Measurements from ENCODE around the gene MAGI1.

The MAGI1 gene

GRCh38 chr3:65914740-65915367 lies 123.9 kb downstream of the MAGI1 start:
- no peak overlapping the region for H3K9ac ChIP-seq (ENCODE audit: low read depth, low read length, poor library complexity, severe bottlenecking)
- peak; percentile 63 for TF ChIP-seq CTCF (conservative IDR thresholded peaks at IDR 0.05; ENCODE audit: low read length)
- no peak for TF ChIP-seq EZH2phosphoT487 (IDR thresholded peaks at IDR 0.05; ENCODE audit: borderline replicate concordance)
- H3K4me3 ChIP-seq (ENCODE audit: low read length, poor library complexity, severe bottlenecking): no peak overlapping the region
- no peaks in the 10 kb centered on the region for H3F3A ChIP-seq (ENCODE audit: low read depth)
- peaks cover 9% of the 10 kb centered on the region for H3K4me1 ChIP-seq (ENCODE audit: insufficient read depth, low read length, poor library complexity, severe bottlenecking)
- H4K20me1 ChIP-seq (ENCODE audit: insufficient read depth, low read length, poor library complexity, severe bottlenecking): no peaks in the 10 kb centered on the region
- no peaks in the 10 kb centered on the region for H3K36me3 ChIP-seq (ENCODE audit: insufficient read depth, low read length)
- H2AFZ ChIP-seq (ENCODE audit: low read length): no peak overlapping the region
- no peaks in the 10 kb centered on the region for H3K79me2 ChIP-seq (ENCODE audit: insufficient read depth, low read length)
- no peaks in the 10 kb centered on the region for H3K9me3 ChIP-seq (ENCODE audit: insufficient read depth, low read depth, low read length)
- H3K4me2 ChIP-seq (ENCODE audit: low read depth, low read length, poor library complexity, severe bottlenecking): no peak overlapping the region
- no peaks in the 10 kb centered on the region for H3K9me2 ChIP-seq (replicated peaks; ENCODE audit: low read depth, low read length)
- H3K27me3 ChIP-seq (ENCODE audit: insufficient read depth, low read length, poor library complexity, severe bottlenecking): no peaks in the 10 kb centered on the region

GRCh38 chr3:65914032-65914739 lies 124.5 kb downstream of the MAGI1 start:
- Histone ChIP-seq H3F3A (ENCODE audit: low read depth) (no peaks in the 10 kb centered on the region), H3K36me3 (ENCODE audit: insufficient read depth, low read length) (no peaks in the 10 kb centered on the region), H3K9ac (ENCODE audit: low read depth, low read length, poor library complexity, severe bottlenecking) (no peak overlapping the region), H2AFZ (ENCODE audit: low read length) (no peak overlapping the region), H3K79me2 (ENCODE audit: insufficient read depth, low read length) (no peaks in the 10 kb centered on the region), H3K9me2 (replicated peaks; ENCODE audit: low read depth, low read length) (no peaks in the 10 kb centered on the region), H3K4me2 (ENCODE audit: low read depth, low read length, poor library complexity, severe bottlenecking) (no peak overlapping the region), H4K20me1 (ENCODE audit: insufficient read depth, low read length, poor library complexity, severe bottlenecking) (no peaks in the 10 kb centered on the region), H3K27me3 (ENCODE audit: insufficient read depth, low read length, poor library complexity, severe bottlenecking) (no peaks in the 10 kb centered on the region), H3K9me3 (ENCODE audit: insufficient read depth, low read depth, low read length) (no peaks in the 10 kb centered on the region), H3K4me1 (ENCODE audit: insufficient read depth, low read length, poor library complexity, severe bottlenecking) (peaks cover 9% of the 10 kb centered on the region), H3K4me3 (ENCODE audit: low read length, poor library complexity, severe bottlenecking) (no peak overlapping the region)
- TF ChIP-seq CTCF (conservative IDR thresholded peaks at IDR 0.05; ENCODE audit: low read length): peak; percentile 37
- no peak for TF ChIP-seq EZH2phosphoT487 (IDR thresholded peaks at IDR 0.05; ENCODE audit: borderline replicate concordance)

- no peaks in the 10 kb centered on the region for H3K79me2 ChIP-seq (ENCODE audit: insufficient read depth, low read length)
- H3K36me3 ChIP-seq (ENCODE audit: insufficient read depth, low read length): no peaks in the 10 kb centered on the region
- H3K9me3 ChIP-seq (ENCODE audit: insufficient read depth, low read depth, low read length): no peaks in the 10 kb centered on the region
- peaks cover 9% of the 10 kb centered on the region for H3K4me1 ChIP-seq (ENCODE audit: insufficient read depth, low read length, poor library complexity, severe bottlenecking)
- no peak overlapping the region for H3K9ac ChIP-seq (ENCODE audit: low read depth, low read length, poor library complexity, severe bottlenecking)
- no peaks in the 10 kb centered on the region for H3F3A ChIP-seq (ENCODE audit: low read depth)
- no peaks in the 10 kb centered on the region for H3K9me2 ChIP-seq (replicated peaks; ENCODE audit: low read depth, low read length)
- H3K4me3 ChIP-seq (ENCODE audit: low read length, poor library complexity, severe bottlenecking): no peak overlapping the region
- no peak for TF ChIP-seq CTCF (conservative IDR thresholded peaks at IDR 0.05; ENCODE audit: low read length)
- TF ChIP-seq EZH2phosphoT487 (IDR thresholded peaks at IDR 0.05; ENCODE audit: borderline replicate concordance): no peak
- H4K20me1 ChIP-seq (ENCODE audit: insufficient read depth, low read length, poor library complexity, severe bottlenecking): no peaks in the 10 kb centered on the region
- H2AFZ ChIP-seq (ENCODE audit: low read length): no peak overlapping the region
- H3K4me2 ChIP-seq (ENCODE audit: low read depth, low read length, poor library complexity, severe bottlenecking): no peak overlapping the region
- no peaks in the 10 kb centered on the region for H3K27me3 ChIP-seq (ENCODE audit: insufficient read depth, low read length, poor library complexity, severe bottlenecking)
These were observed 126.1 kb downstream of the MAGI1 start for GRCh38 chr3:65912647-65913046.

Data from Loucy (cell line).